Ovary (tissue), 9 donors: ENCODE results near the gene ST6GALNAC4. TPM values are rescaled to one million over a fixed set of nuclear protein-coding genes. Genes with fewer than 3 reads are reported as not detected.

Experiments used
- DNase-seq, 5 donors: peaks; one replicate each; pipeline ENCODE4 v3.0.0-alpha.2; 2019 to 2020
- H3K27ac ChIP-seq, 2 donors: fragments of 200-600 bp; one replicate each; pipeline versions ENCODE4 v1.5.1 to v1.8.0; 2019 to 2022
- H3K27me3 ChIP-seq: fragments of 200-600 bp; one replicate; pipeline ENCODE4 v1.8.0; 2022
- H3K36me3 ChIP-seq: fragments of 200-600 bp; sonication (generic); one replicate; pipeline ENCODE4 v1.5.1; 2019
- H3K4me1 ChIP-seq: one replicate; pipeline ENCODE4 v1.8.1; 2013; ENCODE audit warnings: mild to moderate bottlenecking, moderate library complexity; ENCODE audit not compliant: insufficient read depth
- H3K4me3 ChIP-seq: fragments of 200-600 bp; sonication (generic); one replicate; pipeline ENCODE4 v1.5.1; 2017
- H3K9me3 ChIP-seq, 2 donors: fragments of 200-600 bp in 1 of 2; sonication (generic) in 1 of 2; one replicate each; pipeline versions ENCODE4 v1.5.1 to v1.8.1; 2013 to 2019; ENCODE audit warnings: mild to moderate bottlenecking in 1 of 2, moderate library complexity in 1 of 2
- EP300 ChIP-seq: sonication (generic); formaldehyde crosslinking; IDR thresholded peaks from one replicate; pipeline ENCODE4 v1.6.1; 2017; ENCODE audit warnings: antibody characterized with exemption
- POLR2A ChIP-seq: fragments of 450-650 bp; IDR thresholded peaks from one replicate; pipeline ENCODE4 v1.6.1; 2017; ENCODE audit warnings: antibody characterized with exemption, mild to moderate bottlenecking, moderate library complexity
- WGBS, 3 donors: extraction: QIAGEN DNeasy Blood & Tissue Kit in 1 of 3; methylation state at CpG; one replicate each; pipeline versions ENCODE4 v1.1.5 to v1.1.7; 2013 to 2017; 5-methylcytosine and 5-hydroxymethylcytosine counted together
- intact Hi-C, 4 donors: fragments of 100-400 bp; cut with DNase I; formaldehyde crosslinking; loops; one replicate each; pipeline versions ENCODE4 v1.11.0 to v1.15.1; 2022 to 2023
- polyA plus RNA-seq, 2 donors: library from polyadenylated mRNA; stranded (reverse); fragments of 200-250 nt in 1 of 2; fragments of 350-450 nt in 1 of 2; fragmentation: Illumina TruSeq in 1 of 2; extraction: RNeasy Lipid Tissue Mini Kit (QIAGEN cat#74804) in 1 of 2; gene quantifications; one replicate each; pipeline ENCODE4 v1.2.3, GENCODE V29; 2013 to 2014
- total RNA-seq, 7 donors: library from RNA; depleted of rRNA in 2 of 7; stranded (reverse); fragments of >200 nt in 2 of 7; fragmentation: NEBNext Ultra II Directional in 3 of 7; extraction: Animal tissue kit (Norgen Biotek cat#: 25700) in 3 of 7; gene quantifications; one replicate each; pipeline versions ENCODE4 v1.1.0 to v1.2.4, GENCODE V29; 2016 to 2023
- TF ChIP-seq, protein P1 (sequence below), 3 donors: fragments of 450-650 bp in 2 of 3; fragments of 200-600 bp in 1 of 3; IDR thresholded peaks; one replicate each; pipeline versions ENCODE4 v1.5.1 to v1.8.0; 2016 to 2022; ENCODE audit warnings: antibody characterized with exemption in 3 of 3, mild to moderate bottlenecking in 1 of 3
- donor health status: DM: no; HTN: no; CAD: no; lungs with moderate emphysema.
- donor health status: DM: no; HTN: no; CAD: no.
- donor health status: Bipolar disorder and iron deficiency.
- donor health status: DM: yes; HTN: yes; CAD: no.
- donor health status: DM: no; HTN: no; CAD: no.
- donor health status: DM: yes; HTN: yes; CAD: no.

Gene ST6GALNAC4
- total and polyA plus RNA-seq, 9 donors, result 2.2 to 58.4 (median 45.8) TPM

DNA sequence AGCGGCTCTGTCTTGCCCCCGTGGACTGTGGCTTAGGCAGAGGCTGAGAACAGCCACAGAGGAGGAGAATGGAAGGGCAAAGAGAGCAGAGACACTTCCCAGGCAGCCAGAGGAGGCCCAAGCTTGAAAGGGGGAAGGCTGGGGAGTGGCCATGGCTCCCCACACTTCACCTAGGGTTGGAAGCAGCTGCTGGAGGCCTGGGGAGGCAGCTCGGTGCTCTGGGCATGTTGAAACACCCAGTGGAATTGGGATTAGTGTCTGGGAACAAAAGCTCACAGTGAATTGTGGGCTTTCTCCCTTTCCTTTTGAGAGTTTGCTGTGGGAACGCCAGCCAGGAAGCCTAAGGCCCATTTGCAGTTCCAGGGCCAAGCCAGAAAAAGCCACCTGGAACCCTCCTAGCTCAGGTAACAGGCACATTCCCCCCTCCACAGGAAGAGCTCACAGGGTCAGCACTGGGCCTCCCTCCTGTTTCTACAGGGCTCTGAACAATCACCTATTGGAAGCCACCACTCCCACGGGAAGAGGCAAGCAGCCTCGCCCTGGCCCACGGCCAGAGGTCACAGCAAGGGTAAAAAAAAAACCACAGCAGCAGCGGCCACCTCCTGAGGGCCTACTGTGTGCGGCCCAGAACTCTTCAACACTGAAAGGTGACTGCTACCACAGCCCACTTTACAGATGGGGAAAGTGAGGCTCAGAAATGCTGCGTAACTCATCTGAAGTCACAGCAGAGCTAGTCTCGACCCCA lies 43.7 kb upstream of the ST6GALNAC4 start:
- TF ChIP-seq, protein P1, sequence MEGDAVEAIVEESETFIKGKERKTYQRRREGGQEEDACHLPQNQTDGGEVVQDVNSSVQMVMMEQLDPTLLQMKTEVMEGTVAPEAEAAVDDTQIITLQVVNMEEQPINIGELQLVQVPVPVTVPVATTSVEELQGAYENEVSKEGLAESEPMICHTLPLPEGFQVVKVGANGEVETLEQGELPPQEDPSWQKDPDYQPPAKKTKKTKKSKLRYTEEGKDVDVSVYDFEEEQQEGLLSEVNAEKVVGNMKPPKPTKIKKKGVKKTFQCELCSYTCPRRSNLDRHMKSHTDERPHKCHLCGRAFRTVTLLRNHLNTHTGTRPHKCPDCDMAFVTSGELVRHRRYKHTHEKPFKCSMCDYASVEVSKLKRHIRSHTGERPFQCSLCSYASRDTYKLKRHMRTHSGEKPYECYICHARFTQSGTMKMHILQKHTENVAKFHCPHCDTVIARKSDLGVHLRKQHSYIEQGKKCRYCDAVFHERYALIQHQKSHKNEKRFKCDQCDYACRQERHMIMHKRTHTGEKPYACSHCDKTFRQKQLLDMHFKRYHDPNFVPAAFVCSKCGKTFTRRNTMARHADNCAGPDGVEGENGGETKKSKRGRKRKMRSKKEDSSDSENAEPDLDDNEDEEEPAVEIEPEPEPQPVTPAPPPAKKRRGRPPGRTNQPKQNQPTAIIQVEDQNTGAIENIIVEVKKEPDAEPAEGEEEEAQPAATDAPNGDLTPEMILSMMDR (IDR thresholded peaks at IDR 0.05), result no peak
- TF ChIP-seq EP300 (no peak), POLR2A (no peak)
- no peak overlapping the region for H3K4me3 ChIP-seq
- H3K36me3 ChIP-seq, result no peaks in the 10 kb centered on the region
- H3K27ac ChIP-seq, result peak overlapping the region in 1 of 2 donors; percentile 2
- intact Hi-C loops, result no loop called here
- 44 to 57% (median 54%) methylated on average over 9 to 11 of the region's 11 CpGs for WGBS, 3 donors
- DNase-seq, result no peak
- no peaks in the 10 kb centered on the region for H3K27me3 ChIP-seq
- H3K9me3 ChIP-seq, result no peaks in the 10 kb centered on the region
- H3K4me1 ChIP-seq, result peaks cover 40% of the 10 kb centered on the region

DNA sequence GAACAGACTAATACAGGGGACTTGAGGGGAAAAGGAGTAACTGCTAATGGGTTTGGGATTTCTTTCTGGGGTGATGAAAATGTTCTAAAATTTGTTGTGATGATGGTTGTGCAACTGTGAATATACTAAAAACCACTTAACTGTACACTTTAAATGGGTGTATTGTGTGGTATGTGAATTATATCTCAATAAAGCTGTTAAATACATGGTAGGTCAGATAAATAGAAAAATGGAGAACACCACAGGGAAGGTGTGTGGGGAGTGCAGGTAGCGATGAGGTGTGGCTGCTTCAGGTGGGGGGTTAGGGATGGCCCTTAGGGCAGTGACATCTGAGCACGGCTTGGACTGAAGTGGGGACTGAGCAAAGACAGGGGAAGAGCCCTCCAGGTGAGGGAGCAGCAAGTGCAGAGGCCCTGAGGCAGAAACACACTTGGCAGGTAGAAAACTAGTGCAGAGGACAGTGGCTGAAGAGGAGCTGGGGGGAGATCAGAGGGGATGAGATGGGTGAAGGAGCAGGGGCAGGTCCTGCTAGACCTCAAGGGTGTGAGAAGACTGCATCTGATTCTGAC lies 43.1 kb upstream of the ST6GALNAC4 start:
- H3K36me3 ChIP-seq, result no peaks in the 10 kb centered on the region
- no peak overlapping the region for H3K4me3 ChIP-seq
- no peaks in the 10 kb centered on the region for H3K9me3 ChIP-seq
- peaks cover 43% of the 10 kb centered on the region for H3K4me1 ChIP-seq
- TF ChIP-seq, protein P1 (IDR thresholded peaks at IDR 0.05), result no peak
- TF ChIP-seq POLR2A (no peak), EP300 (no peak)
- no peaks in the 10 kb centered on the region for H3K27me3 ChIP-seq
- peak overlapping the region in 1 of 2 donors; percentile 2 for H3K27ac ChIP-seq
- intact Hi-C loops, result no loop called here
- WGBS, 3 donors, result 90 to 95% (median 93%) methylated on average over 2 of the region's 2 CpGs
- no peak for DNase-seq

DNA sequence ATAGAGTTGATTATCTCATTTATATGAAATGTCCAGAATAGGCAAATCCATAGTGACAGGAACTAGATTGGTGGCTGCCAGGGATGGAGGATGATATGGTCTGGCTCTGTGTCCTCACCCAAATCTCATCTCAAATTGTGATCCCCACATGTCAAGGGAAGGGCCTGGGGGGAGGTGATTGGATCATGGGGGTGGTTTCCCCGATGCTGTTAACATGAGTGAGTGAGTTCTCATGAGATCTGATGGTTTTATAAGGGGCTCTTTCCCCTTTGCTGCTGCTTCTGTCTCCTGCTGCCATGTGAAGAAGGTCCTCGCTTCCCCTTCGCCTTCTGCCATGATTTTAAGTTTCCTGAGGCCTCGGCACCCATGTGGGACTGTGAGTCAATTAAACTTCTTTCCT lies 42.6 kb upstream of the ST6GALNAC4 start:
- Histone ChIP-seq H3K4me1 (peaks cover 47% of the 10 kb centered on the region), H3K4me3 (no peak overlapping the region), H3K27me3 (no peaks in the 10 kb centered on the region), H3K9me3 (no peaks in the 10 kb centered on the region), H3K36me3 (no peaks in the 10 kb centered on the region), H3K27ac (no peak overlapping the region)
- TF ChIP-seq EP300 (no peak), POLR2A (no peak)
- TF ChIP-seq, protein P1 (IDR thresholded peaks at IDR 0.05), result no peak
- no peak for DNase-seq
- 94 to 98% (median 97%) methylated on average over 4 of the region's 4 CpGs for WGBS, 3 donors
- intact Hi-C loops, result no loop called here

DNA sequence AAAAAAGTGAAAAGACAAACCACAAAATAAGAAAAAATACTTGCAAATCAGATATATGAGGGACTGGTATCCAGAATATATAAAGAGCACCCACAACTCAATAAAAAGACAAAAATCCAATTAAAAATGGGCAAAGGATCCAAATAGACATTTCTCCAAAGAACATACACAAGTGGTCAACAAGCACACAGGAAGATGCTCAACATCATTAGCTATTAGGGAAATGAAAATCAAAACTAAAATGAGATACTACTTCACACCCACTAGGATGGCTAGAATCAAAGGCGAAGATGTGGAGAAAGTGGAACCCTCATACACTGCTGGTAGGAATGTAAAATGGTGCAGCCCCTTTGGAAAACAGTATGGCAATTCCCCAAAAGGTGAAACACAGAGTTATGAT lies 41.9 kb upstream of the ST6GALNAC4 start:
- WGBS, 3 donors, result 95 to 100% (median 98%) methylated on average over 1 of the region's 1 CpG

More for the DNA sequence above, 41.9 kb upstream of the ST6GALNAC4 start:
- no peaks in the 10 kb centered on the region for H3K9me3 ChIP-seq
- H3K27ac ChIP-seq, result no peak overlapping the region
- no peaks in the 10 kb centered on the region for H3K36me3 ChIP-seq
- no peak overlapping the region for H3K4me3 ChIP-seq
- DNase-seq, result no peak
- intact Hi-C loops, result no loop called here
- H3K4me1 ChIP-seq, result peaks cover 42% of the 10 kb centered on the region
- H3K27me3 ChIP-seq, result no peaks in the 10 kb centered on the region
- TF ChIP-seq POLR2A (no peak), EP300 (no peak)
- TF ChIP-seq, protein P1 (IDR thresholded peaks at IDR 0.05), result no peak
